Liver (tissue), 9 donors: ENCODE data around the gene ZBTB47. TPM values are rescaled to one million over a fixed set of nuclear protein-coding genes. Genes with fewer than 3 reads are reported as not detected.

ENCODE experiments used
- DNase-seq: peaks from one replicate; pipeline ENCODE4 v3.0.0-alpha.2; 2017; ENCODE audit warnings: low spot score
- H3K27ac ChIP-seq, 2 donors: one replicate each; pipeline ENCODE4 v1.7.0; 2013; ENCODE audit warnings: inconsistent platforms in 2 of 2, low read length in 2 of 2, control low read depth in 1 of 2, low read depth in 1 of 2, mild to moderate bottlenecking in 1 of 2
- H3K27me3 ChIP-seq, 4 donors: one replicate each; pipeline versions ENCODE4 v1.6.1 to v1.7.0; 2013; ENCODE audit warnings: low read length in 3 of 4, inconsistent platforms in 1 of 4, mild to moderate bottlenecking in 1 of 4, moderate library complexity in 1 of 4; ENCODE audit not compliant: control insufficient read depth in 4 of 4, insufficient read depth in 4 of 4
- H3K36me3 ChIP-seq, 4 donors: one replicate each; pipeline versions ENCODE4 v1.6.1 to v1.7.0; 2013; ENCODE audit warnings: low read length in 3 of 4, mild to moderate bottlenecking in 3 of 4, low read depth in 1 of 4, moderate library complexity in 1 of 4; ENCODE audit not compliant: control insufficient read depth in 4 of 4, insufficient read depth in 3 of 4
- H3K4me1 ChIP-seq, 4 donors: one replicate each; pipeline versions ENCODE4 v1.6.1 to v1.7.0; 2013; ENCODE audit warnings: low read length in 3 of 4, mild to moderate bottlenecking in 3 of 4, moderate library complexity in 1 of 4; ENCODE audit not compliant: control insufficient read depth in 4 of 4, insufficient read depth in 4 of 4
- H3K4me3 ChIP-seq, 3 donors: one replicate each; pipeline versions ENCODE4 v1.6.1 to v1.7.0; 2013; ENCODE audit warnings: low read length in 3 of 3, control low read depth in 1 of 3, low read depth in 1 of 3, mild to moderate bottlenecking in 1 of 3
- H3K9ac ChIP-seq, 2 donors: one replicate each; pipeline ENCODE4 v1.7.0; 2013; ENCODE audit warnings: low read length in 2 of 2, mild to moderate bottlenecking in 2 of 2, moderate library complexity in 2 of 2, control low read depth in 1 of 2, low read depth in 1 of 2
- H3K9me3 ChIP-seq, 4 donors: one replicate each; pipeline versions ENCODE4 v1.6.1 to v1.7.0; 2013; ENCODE audit warnings: low read length in 3 of 4; ENCODE audit not compliant: control insufficient read depth in 4 of 4
- ATF3 ChIP-seq: IDR thresholded peaks from 2 replicates; pipeline ENCODE4 v1.6.1; 2016; ENCODE audit warnings: antibody characterized with exemption
- CTCF ChIP-seq: fragments of 150-350 bp; IDR thresholded peaks from 2 replicates; pipeline ENCODE4 v1.5.1; 2017; ENCODE audit warnings: improper control_type of control experiment, low read depth, low read length; ENCODE audit not compliant: missing input control
- EGR1 ChIP-seq, 2 donors: IDR thresholded peaks; 2 replicates each; pipeline ENCODE4 v1.6.1; 2016 to 2018; ENCODE audit warnings: antibody characterized with exemption in 2 of 2, low read depth in 2 of 2
- FOXA1 ChIP-seq: IDR thresholded peaks from 2 replicates; pipeline ENCODE4 v1.6.1; 2016; ENCODE audit warnings: antibody characterized with exemption
- FOXA2 ChIP-seq: IDR thresholded peaks from 2 replicates; pipeline ENCODE4 v1.6.1; 2016; ENCODE audit warnings: antibody characterized with exemption
- GABPA ChIP-seq, 2 donors: IDR thresholded peaks in 1 of 2; conservative IDR thresholded peaks in 1 of 2; 2 replicates each; pipeline ENCODE4 v1.6.1; 2016; ENCODE audit warnings: antibody characterized with exemption in 2 of 2, mild to moderate bottlenecking in 1 of 2, moderate library complexity in 1 of 2
- HNF4A ChIP-seq, 2 donors: conservative IDR thresholded peaks; 2 replicates each; pipeline ENCODE4 v1.6.1; 2016; ENCODE audit warnings: antibody characterized with exemption in 2 of 2, mild to moderate bottlenecking in 2 of 2
- JUND ChIP-seq, 2 donors: IDR thresholded peaks; 2 replicates each; pipeline ENCODE4 v1.6.1; 2016; ENCODE audit warnings: antibody characterized with exemption in 2 of 2
- MAX ChIP-seq: IDR thresholded peaks from 2 replicates; pipeline ENCODE4 v1.6.1; 2016; ENCODE audit warnings: antibody characterized with exemption
- NR2F2 ChIP-seq: IDR thresholded peaks from 2 replicates; pipeline ENCODE4 v1.6.1; 2016; ENCODE audit warnings: antibody characterized with exemption
- RAD21 ChIP-seq, 2 donors: IDR thresholded peaks; 2 replicates each; pipeline ENCODE4 v1.6.1; 2016; ENCODE audit warnings: antibody characterized with exemption in 2 of 2, mild to moderate bottlenecking in 2 of 2
- RXRA ChIP-seq, 2 donors: IDR thresholded peaks; 2 replicates each; pipeline ENCODE4 v1.6.1; 2017 to 2018; ENCODE audit warnings: antibody characterized with exemption in 2 of 2, mild to moderate bottlenecking in 1 of 2
- SP1 ChIP-seq: IDR thresholded peaks from 2 replicates; pipeline ENCODE4 v1.6.1; 2018; ENCODE audit warnings: antibody characterized with exemption, mild to moderate bottlenecking
- YY1 ChIP-seq: IDR thresholded peaks from 2 replicates; pipeline ENCODE4 v1.6.1; 2016; ENCODE audit warnings: antibody characterized with exemption, mild to moderate bottlenecking
- ZBTB33 ChIP-seq: IDR thresholded peaks from 2 replicates; pipeline ENCODE4 v1.6.1; 2016; ENCODE audit warnings: antibody characterized with exemption
- WGBS: extraction: QIAGEN DNeasy Blood & Tissue Kit; methylation state at CpG from one replicate; pipeline ENCODE4 v1.1.7; 2013; 5-methylcytosine and 5-hydroxymethylcytosine counted together
- polyA plus RNA-seq, 2 donors: library from polyadenylated mRNA; stranded (reverse) in 1 of 2; unstranded in 1 of 2; fragments of 200-250 nt in 1 of 2; fragments of >200 nt in 1 of 2; fragmentation: Nextera tagmentation in 1 of 2; extraction: Ambion mirVana in 1 of 2; gene quantifications; one replicate each; pipeline versions ENCODE4 v1.2.1 to v1.2.3, GENCODE V29; 2013 to 2015
- total RNA-seq, 2 donors: library from RNA; depleted of rRNA; stranded (reverse); fragments of >200 nt; gene quantifications; one replicate each; pipeline ENCODE4 v1.2.3, GENCODE V29; 2014
- donor health status: healthy.
- donor health status: healthy.
- donor health status: healthy.
- donor health status: healthy.
- donor health status: healthy.

Gene ZBTB47
- total and polyA plus RNA-seq, 4 donors: 0.42 to 7.4 (median 4.2) TPM

- no peaks in the 10 kb centered on the region for H3K4me1 ChIP-seq
- no peak overlapping the region for H3K4me3 ChIP-seq
- 95% methylated on average over 10 of the region's 10 CpGs for WGBS
- no peak for DNase-seq
- H3K9ac ChIP-seq: no peak overlapping the region
- TF ChIP-seq RXRA (IDR thresholded peaks at IDR 0.05) (no peak), FOXA1 (no peak), HNF4A (conservative IDR thresholded peaks at IDR 0.05) (no peak), SP1 (no peak), MAX (no peak), CTCF (no peak), ZBTB33 (no peak), ATF3 (no peak), FOXA2 (no peak), NR2F2 (no peak), RAD21 (IDR thresholded peaks at IDR 0.05) (no peak), JUND (IDR thresholded peaks at IDR 0.05) (no peak), YY1 (no peak)
- no peak overlapping the region for H3K27ac ChIP-seq
- H3K27me3 ChIP-seq: no peaks in the 10 kb centered on the region
- H3K36me3 ChIP-seq: no peaks in the 10 kb centered on the region
- no peaks in the 10 kb centered on the region for H3K9me3 ChIP-seq
These were observed 55.2 kb downstream of the ZBTB47 start for GRCh38 chr3:42708611-42709151.

GRCh38 chr3:42709621-42710020 is 56.1 kb downstream of the ZBTB47 start:
- TF ChIP-seq GABPA (IDR thresholded peaks at IDR 0.05 in 1 of 2, conservative IDR thresholded peaks at IDR 0.05 in 1 of 2): no peak
- TF ChIP-seq EGR1 (IDR thresholded peaks at IDR 0.05; ENCODE audit: low read depth in 2 of 2): no peak
- DNase-seq: no peak

More at GRCh38 chr3:42709621-42710020, 56.1 kb downstream of the ZBTB47 start:
- WGBS: 94% methylated on average over 10 of the region's 10 CpGs
- Histone ChIP-seq H3K4me1 (no peaks in the 10 kb centered on the region), H3K36me3 (no peaks in the 10 kb centered on the region), H3K27ac (no peak overlapping the region), H3K9ac (no peak overlapping the region), H3K4me3 (no peak overlapping the region), H3K9me3 (no peaks in the 10 kb centered on the region), H3K27me3 (no peaks in the 10 kb centered on the region)
